Astrocyte (in vitro differentiated cells and primary cell): ENCODE data around the gene FAM227A. TPM values are rescaled to one million over a fixed set of nuclear protein-coding genes. Genes with fewer than 3 reads are reported as not detected.

Experiments
- DNase-seq: peaks from one replicate; pipeline ENCODE4 v3.0.0-alpha.2; 2010; ENCODE audit warnings: low read depth
- FAIRE-seq: peaks from 2 replicates; lab custom pipeline; 2011; peaks lifted over from hg19 to GRCh38; lab: Jason Lieb, UNC
- H2AFZ ChIP-seq: 2 replicates; pipeline ENCODE4 v1.6.0; 2012; ENCODE audit warnings: low read depth, low read length, inconsistent platforms
- H3K27ac ChIP-seq: 2 replicates; pipeline ENCODE4 v1.5.1; 2011; ENCODE audit warnings: low read depth, low read length, inconsistent platforms
- H3K27me3 ChIP-seq: 2 replicates; pipeline ENCODE4 v1.6.0; 2011; ENCODE audit warnings: low read length, inconsistent platforms; ENCODE audit not compliant: insufficient read depth
- H3K36me3 ChIP-seq: 2 replicates; pipeline ENCODE4 v1.5.1; 2011; ENCODE audit warnings: low read length, inconsistent platforms; ENCODE audit not compliant: insufficient read depth
- H3K4me1 ChIP-seq: 2 replicates; pipeline ENCODE4 v1.5.1; 2011; ENCODE audit warnings: low read length, inconsistent platforms; ENCODE audit not compliant: insufficient read depth
- H3K4me2 ChIP-seq: 2 replicates; pipeline ENCODE4 v1.6.0; 2012; ENCODE audit warnings: low read length, inconsistent platforms
- H3K4me3 ChIP-seq: 2 replicates; pipeline ENCODE4 v1.5.1; 2011; ENCODE audit warnings: low read depth, mild to moderate bottlenecking, low read length, inconsistent platforms; ENCODE audit not compliant: insufficient read depth
- H3K79me2 ChIP-seq: 2 replicates; pipeline ENCODE4 v1.6.0; 2012; ENCODE audit warnings: mild to moderate bottlenecking, low read length, inconsistent platforms; ENCODE audit not compliant: insufficient read depth
- H3K9ac ChIP-seq: 2 replicates; pipeline ENCODE4 v1.6.0; 2012; ENCODE audit warnings: mild to moderate bottlenecking, low read length, inconsistent platforms
- H3K9me3 ChIP-seq: 2 replicates; pipeline ENCODE4 v1.5.1; 2012; ENCODE audit warnings: low read depth, mild to moderate bottlenecking, low read length, inconsistent platforms; ENCODE audit not compliant: insufficient read depth
- H4K20me1 ChIP-seq: 2 replicates; pipeline ENCODE4 v1.6.0; 2012; ENCODE audit warnings: low read length, inconsistent platforms; ENCODE audit not compliant: insufficient read depth
- H3K27ac Mint-ChIP-seq: one replicate; pipeline ENCODE4 v1.8.0; 2021; ENCODE audit warnings: mild to moderate bottlenecking, mixed read lengths; ENCODE audit not compliant: unreplicated experiment
- H3K27me3 Mint-ChIP-seq: one replicate; pipeline ENCODE4 v1.8.0; 2021; ENCODE audit warnings: low read depth, mixed read lengths; ENCODE audit not compliant: unreplicated experiment
- H3K36me3 Mint-ChIP-seq: one replicate; pipeline ENCODE4 v1.8.0; 2021; ENCODE audit warnings: low read depth, mixed read lengths; ENCODE audit not compliant: unreplicated experiment
- H3K4me1 Mint-ChIP-seq: one replicate; pipeline ENCODE4 v1.8.0; 2021; ENCODE audit warnings: low read depth, mixed read lengths; ENCODE audit not compliant: unreplicated experiment
- H3K4me3 Mint-ChIP-seq: one replicate; pipeline ENCODE4 v1.8.0; 2021; ENCODE audit warnings: mild to moderate bottlenecking, moderate library complexity, mixed read lengths; ENCODE audit not compliant: unreplicated experiment
- H3K9me3 Mint-ChIP-seq: one replicate; pipeline ENCODE4 v1.8.0; 2021; ENCODE audit warnings: mild to moderate bottlenecking, mixed read lengths; ENCODE audit not compliant: unreplicated experiment
- CTCF ChIP-seq: IDR thresholded peaks from 2 replicates; pipeline ENCODE4 v1.5.1; 2011; ENCODE audit warnings: low read depth, mild to moderate bottlenecking, inconsistent platforms, low read length, moderate library complexity; ENCODE audit not compliant: insufficient read depth
- EZH2 ChIP-seq: IDR thresholded peaks from 2 replicates; pipeline ENCODE4 v1.6.1; 2012; ENCODE audit warnings: mild to moderate bottlenecking, low read length, inconsistent platforms; ENCODE audit not compliant: insufficient read depth
- total RNA-seq: library from RNA; stranded (reverse); gene quantifications from 2 replicates; pipeline ENCODE4 v1.2.1, GENCODE V29; 2021

FAM227A gene
- total RNA-seq, 1 donor from 2014 or later: 3.4 TPM

- peak overlapping the region; percentile 58 for H3K9ac ChIP-seq
- no peak for FAIRE-seq
Measured at GRCh38 chr22:38704654-38705234, 48.6 kb upstream of the FAM227A start.

DNA sequence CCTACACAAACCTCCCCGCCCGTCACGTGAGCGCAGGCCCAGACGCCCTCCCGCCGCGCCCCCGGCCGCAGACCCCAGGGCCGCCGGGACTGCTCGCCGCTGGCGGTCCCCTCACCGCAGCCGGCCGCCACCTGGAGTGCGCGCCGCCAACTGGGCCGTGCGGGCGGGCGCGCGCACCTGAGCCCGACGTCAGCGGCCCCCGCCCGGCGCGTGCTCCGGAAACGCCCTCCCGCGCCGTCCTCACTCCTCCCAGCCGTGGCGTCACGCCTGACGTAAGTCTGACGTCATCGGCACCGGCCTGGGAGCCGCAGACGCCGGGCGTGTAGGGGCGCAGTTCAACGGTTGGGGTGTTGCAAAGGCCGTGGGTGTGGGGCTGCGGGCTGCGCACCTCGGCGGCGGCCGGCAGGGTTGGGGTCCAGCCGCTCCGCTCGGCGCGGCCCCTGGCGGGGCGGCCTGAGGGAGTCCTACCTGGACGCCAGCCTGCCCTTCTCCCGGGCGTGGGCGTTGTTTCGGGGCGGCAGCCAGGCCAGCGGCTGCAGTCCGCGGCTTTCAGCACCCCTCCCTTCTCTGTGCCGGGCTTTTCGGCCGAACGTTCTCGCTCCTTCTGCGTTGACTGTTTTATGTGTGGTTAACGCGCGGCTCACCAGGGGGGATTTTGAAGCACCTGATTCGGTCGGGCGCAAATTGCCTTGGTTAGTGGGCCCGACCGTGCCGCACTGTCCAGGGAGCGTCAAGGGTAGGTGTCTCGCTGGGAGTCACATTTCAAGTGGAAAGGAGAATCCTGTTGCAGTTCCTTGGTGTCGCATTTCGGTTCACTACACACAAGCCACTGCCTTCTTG lies 44.8 kb upstream of the FAM227A start, which contains the start of gene JOSD1:
TSS of gene JOSD1 (minus strand) at position 155 of the 840 bp plus-strand sequence. CDS start 956 bp downstream, outside the sequence.
- peak; percentile 88 for DNase-seq
- H3K27me3 ChIP-seq: no peaks in the 10 kb centered on the region
- FAIRE-seq: no peak
- peak within 1 kb of the TSS; percentile 97 for H3K4me3 Mint-ChIP-seq
- no peaks in the 10 kb centered on the region for H3K27me3 Mint-ChIP-seq
- H3K79me2 ChIP-seq: peaks cover 38% of the 10 kb centered on the region
- peaks cover 27% of the 10 kb centered on the region for H4K20me1 ChIP-seq
- H3K27ac ChIP-seq: peak within 1 kb of the TSS; percentile 97
- TF ChIP-seq CTCF: no peak
- TF ChIP-seq EZH2: no peak
- no peaks in the 10 kb centered on the region for H3K9me3 Mint-ChIP-seq
- no peaks in the 10 kb centered on the region for H3K36me3 ChIP-seq
- H3K4me1 ChIP-seq: peaks cover 47% of the 10 kb centered on the region
- H3K4me2 ChIP-seq: peak within 1 kb of the TSS; percentile 96
- peak within 1 kb of the TSS; percentile 99 for H3K9ac ChIP-seq
- peak within 1 kb of the TSS; percentile 98 for H3K27ac Mint-ChIP-seq
- peaks cover 33% of the 10 kb centered on the region for H3K4me1 Mint-ChIP-seq
- H2AFZ ChIP-seq: peak within 1 kb of the TSS; percentile 85
- peak within 1 kb of the TSS; percentile 76 for H3K4me3 ChIP-seq
- H3K36me3 Mint-ChIP-seq: peaks cover 4% of the 10 kb centered on the region
- no peaks in the 10 kb centered on the region for H3K9me3 ChIP-seq

More at GRCh38 chr22:38704654-38705234, 48.6 kb upstream of the FAM227A start:
- peaks cover under 1% of the 10 kb centered on the region for H3K36me3 Mint-ChIP-seq
- H3K9me3 Mint-ChIP-seq: no peaks in the 10 kb centered on the region
- H3K27ac Mint-ChIP-seq: peak overlapping the region; percentile 5
- H3K79me2 ChIP-seq: peaks cover 48% of the 10 kb centered on the region
- peaks cover 20% of the 10 kb centered on the region for H3K4me1 Mint-ChIP-seq
- peak overlapping the region; percentile 78 for H3K4me2 ChIP-seq
- H3K4me1 ChIP-seq: peaks cover 25% of the 10 kb centered on the region
- no peaks in the 10 kb centered on the region for H3K27me3 ChIP-seq
- H2AFZ ChIP-seq: peak overlapping the region; percentile 57
- H3K27ac ChIP-seq: peak overlapping the region; percentile 48
- H3K36me3 ChIP-seq: peaks cover 3% of the 10 kb centered on the region
- peak overlapping the region; percentile 48 for H3K4me3 ChIP-seq
- peaks cover 34% of the 10 kb centered on the region for H4K20me1 ChIP-seq
- H3K9me3 ChIP-seq: no peaks in the 10 kb centered on the region
- H3K27me3 Mint-ChIP-seq: no peaks in the 10 kb centered on the region
- no peak for DNase-seq
- peak overlapping the region; percentile 88 for H3K4me3 Mint-ChIP-seq
- TF ChIP-seq EZH2 (no peak), CTCF (no peak)
